ENCODE measurements around the gene MAPK10.

MAPK10 gene

DNA sequence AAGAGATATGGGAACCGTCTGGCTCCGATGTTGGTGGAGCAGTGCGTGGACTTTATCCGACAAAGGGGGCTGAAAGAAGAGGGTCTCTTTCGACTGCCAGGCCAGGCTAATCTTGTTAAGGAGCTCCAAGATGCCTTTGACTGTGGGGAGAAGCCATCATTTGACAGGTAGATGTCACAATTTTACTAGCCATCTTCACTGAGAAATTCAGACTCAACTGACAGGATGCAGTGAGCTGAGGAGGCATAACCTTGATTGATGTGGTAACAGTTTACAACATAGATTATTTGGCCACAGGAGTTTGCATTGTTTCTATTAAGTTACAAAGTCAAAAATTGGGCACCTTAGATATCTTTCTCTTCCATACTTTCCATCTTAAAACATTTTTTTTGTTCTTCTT lies 417.7 kb downstream of the MAPK10 start:
- in situ Hi-C loops (cut with MboI; ENCODE audit: low sequenced_read_pairs) = no loop called here

- in situ Hi-C loops (cut with MboI; ENCODE audit: low sequenced_read_pairs) = no loop called here
Observed at GRCh38 chr4:85940151-85940550, 419.7 kb downstream of the MAPK10 start.
